Right lobe of liver (tissue), 6 donors: ENCODE data around the gene SCYGR3. TPM values are rescaled to one million over a fixed set of nuclear protein-coding genes. Genes with fewer than 3 reads are reported as not detected.
A peak's percentile ranks its signal among the peaks of the same experiment; 100 is the strongest.

ENCODE experiments used
- ATAC-seq, 4 donors: fragments of 200-7000 bp; cut with Tn5 transposase; one replicate each; pipeline ENCODE4 v1.9.1; 2020; ENCODE audit warnings: mild to moderate bottlenecking in 4 of 4, moderate library complexity in 4 of 4
- DNase-seq, 3 donors: peaks; one replicate each; pipeline ENCODE4 v3.0.0-alpha.2; 2020
- H3K27ac ChIP-seq, 3 donors: fragments of 200-600 bp; one replicate each; pipeline ENCODE4 v1.8.0; 2022
- H3K27me3 ChIP-seq, 2 donors: fragments of 200-600 bp; one replicate each; pipeline ENCODE4 v1.8.0; 2022
- H3K36me3 ChIP-seq, 4 donors: fragments of 200-600 bp; sonication (generic) in 1 of 4; one replicate each; pipeline versions ENCODE4 v1.5.1 to v1.8.0; 2017 to 2022; ENCODE audit warnings: control low read depth in 1 of 4
- H3K4me1 ChIP-seq, 4 donors: fragments of 200-600 bp; sonication (generic) in 1 of 4; one replicate each; pipeline versions ENCODE4 v1.5.1 to v1.8.0; 2017 to 2022; ENCODE audit warnings: control low read depth in 1 of 4
- H3K4me3 ChIP-seq, 3 donors: fragments of 200-600 bp; one replicate each; pipeline ENCODE4 v1.8.0; 2022
- H3K9me3 ChIP-seq, 4 donors: fragments of 200-600 bp; sonication (generic) in 1 of 4; one replicate each; pipeline versions ENCODE4 v1.5.1 to v1.8.0; 2017 to 2022; ENCODE audit warnings: control low read depth in 1 of 4
- POLR2A ChIP-seq: fragments of 450-650 bp; IDR thresholded peaks from one replicate; pipeline ENCODE4 v1.6.1; 2017; ENCODE audit warnings: antibody characterized with exemption, mild to moderate bottlenecking
- WGBS: methylation state at CpG from one replicate; pipeline ENCODE4 v1.1.6; 2018; ENCODE audit warnings: low coverage, low lambda C conversion rate; ENCODE audit not compliant: insufficient coverage; ENCODE audit errors: missing lambda C conversion rate; 5-methylcytosine and 5-hydroxymethylcytosine counted together
- intact Hi-C, 2 donors: fragments of 100-400 bp; cut with DNase I; formaldehyde crosslinking; loops; one replicate each; pipeline versions ENCODE4 v1.11.2 to v1.14.1; 2022
- total RNA-seq, 6 experiments: library from RNA; depleted of rRNA in 2 of 6; stranded (reverse); fragments of >200 nt in 2 of 6; fragmentation: NEBNext Ultra II Directional in 3 of 6; extraction: Animal tissue kit (Norgen Biotek cat#: 25700) in 3 of 6; gene quantifications; one replicate each; pipeline versions ENCODE4 v1.1.0 to v1.2.4, GENCODE V29; 2016 to 2023
- TF ChIP-seq, protein P1 (sequence below), 4 donors: fragments of 200-600 bp in 3 of 4; fragments of 450-650 bp in 1 of 4; IDR thresholded peaks; one replicate each; pipeline versions ENCODE4 v1.5.1 to v1.8.0; 2016 to 2022; ENCODE audit warnings: antibody characterized with exemption in 4 of 4, mild to moderate bottlenecking in 2 of 4
- donor health status: DM: no; HTN: yes; CAD: no.
- donor health status: DM: no; HTN: no; CAD: no.
- donor health status: DM: no; HTN: no; CAD: no.
- donor health status: DM: no; HTN: yes; CAD: no.
- donor health status: DM: no; HTN: yes; CAD: no.

Gene SCYGR3
- total RNA-seq, 6 experiments from 2014 or later: not detected

GRCh38 chr2:227612546-227613271 is 1.9 kb downstream of the SCYGR3 start:
- Histone ChIP-seq H3K4me1 (no peaks in the 10 kb centered on the region), H3K27me3 (no peaks in the 10 kb centered on the region), H3K4me3 (no peak overlapping the region), H3K36me3 (no peaks in the 10 kb centered on the region), H3K27ac (no peak overlapping the region), H3K9me3 (no peaks in the 10 kb centered on the region)
- no peak for ATAC-seq
- TF ChIP-seq, protein P1, sequence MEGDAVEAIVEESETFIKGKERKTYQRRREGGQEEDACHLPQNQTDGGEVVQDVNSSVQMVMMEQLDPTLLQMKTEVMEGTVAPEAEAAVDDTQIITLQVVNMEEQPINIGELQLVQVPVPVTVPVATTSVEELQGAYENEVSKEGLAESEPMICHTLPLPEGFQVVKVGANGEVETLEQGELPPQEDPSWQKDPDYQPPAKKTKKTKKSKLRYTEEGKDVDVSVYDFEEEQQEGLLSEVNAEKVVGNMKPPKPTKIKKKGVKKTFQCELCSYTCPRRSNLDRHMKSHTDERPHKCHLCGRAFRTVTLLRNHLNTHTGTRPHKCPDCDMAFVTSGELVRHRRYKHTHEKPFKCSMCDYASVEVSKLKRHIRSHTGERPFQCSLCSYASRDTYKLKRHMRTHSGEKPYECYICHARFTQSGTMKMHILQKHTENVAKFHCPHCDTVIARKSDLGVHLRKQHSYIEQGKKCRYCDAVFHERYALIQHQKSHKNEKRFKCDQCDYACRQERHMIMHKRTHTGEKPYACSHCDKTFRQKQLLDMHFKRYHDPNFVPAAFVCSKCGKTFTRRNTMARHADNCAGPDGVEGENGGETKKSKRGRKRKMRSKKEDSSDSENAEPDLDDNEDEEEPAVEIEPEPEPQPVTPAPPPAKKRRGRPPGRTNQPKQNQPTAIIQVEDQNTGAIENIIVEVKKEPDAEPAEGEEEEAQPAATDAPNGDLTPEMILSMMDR (IDR thresholded peaks at IDR 0.05): no peak
- no peak for TF ChIP-seq POLR2A
- WGBS: 70% methylated on average over 11 of the region's 11 CpGs
- no peak for DNase-seq
- intact Hi-C loops: no loop called here

- DNase-seq: no peak
- Histone ChIP-seq H3K4me1 (no peaks in the 10 kb centered on the region), H3K36me3 (no peaks in the 10 kb centered on the region), H3K4me3 (no peak overlapping the region), H3K27ac (no peak overlapping the region), H3K9me3 (no peaks in the 10 kb centered on the region), H3K27me3 (no peaks in the 10 kb centered on the region)
- intact Hi-C loops: no loop called here
- ATAC-seq: peak in 2 of 4 donors; percentile 16 to 31
- 62% methylated on average over 2 of the region's 2 CpGs for WGBS
- no peak for TF ChIP-seq POLR2A
- TF ChIP-seq, protein P1 (IDR thresholded peaks at IDR 0.05): no peak
These were observed 4.5 kb downstream of the SCYGR3 start for GRCh38 chr2:227610123-227610522.

GRCh38 chr2:227608561-227609338 is 5.9 kb downstream of the SCYGR3 start:
- no peak for DNase-seq
- ATAC-seq: peak in 3 of 4 donors; percentile 34 to 43 (median 39)
- H3K27me3 ChIP-seq: no peaks in the 10 kb centered on the region
- intact Hi-C loops: no loop called here
- no peaks in the 10 kb centered on the region for H3K9me3 ChIP-seq
- no peak overlapping the region for H3K4me3 ChIP-seq
- TF ChIP-seq POLR2A: no peak
- TF ChIP-seq, protein P1 (IDR thresholded peaks at IDR 0.05): no peak
- no peak overlapping the region for H3K27ac ChIP-seq
- H3K36me3 ChIP-seq: no peaks in the 10 kb centered on the region
- 65% methylated on average over 7 of the region's 16 CpGs for WGBS
- H3K4me1 ChIP-seq: no peaks in the 10 kb centered on the region

- peak; percentile 22 to 63 (median 29) for ATAC-seq
- intact Hi-C loops: no loop called here
- no peak overlapping the region for H3K27ac ChIP-seq
- DNase-seq: no peak
- WGBS: 50% methylated on average over 3 of the region's 3 CpGs
- no peaks in the 10 kb centered on the region for H3K36me3 ChIP-seq
- no peak for TF ChIP-seq POLR2A
- TF ChIP-seq, protein P1 (IDR thresholded peaks at IDR 0.05): no peak
- H3K9me3 ChIP-seq: no peaks in the 10 kb centered on the region
- no peaks in the 10 kb centered on the region for H3K27me3 ChIP-seq
- no peak overlapping the region for H3K4me3 ChIP-seq
- no peaks in the 10 kb centered on the region for H3K4me1 ChIP-seq
These were observed 6.7 kb downstream of the SCYGR3 start for GRCh38 chr2:227607941-227608340.
